Esophagus squamous epithelium (tissue), 4 donors: ENCODE results near the gene ESYT2.

Experiments used
- CTCF ChIP-seq, 6 experiments: fragments of 450-650 bp in 4 of 6; fragments of 200-600 bp in 2 of 6; sonication (generic) in 2 of 6; IDR thresholded peaks; one replicate each; pipeline ENCODE4 v1.5.1; 2016 to 2019; ENCODE audit warnings: antibody characterized with exemption in 6 of 6, mild to moderate bottlenecking in 4 of 6, moderate library complexity in 4 of 6
- POLR2A ChIP-seq, 4 donors: fragments of 450-650 bp; IDR thresholded peaks; one replicate each; pipeline ENCODE4 v1.6.1; 2017; ENCODE audit warnings: antibody characterized with exemption in 4 of 4, mild to moderate bottlenecking in 4 of 4, moderate library complexity in 3 of 4

DNA sequence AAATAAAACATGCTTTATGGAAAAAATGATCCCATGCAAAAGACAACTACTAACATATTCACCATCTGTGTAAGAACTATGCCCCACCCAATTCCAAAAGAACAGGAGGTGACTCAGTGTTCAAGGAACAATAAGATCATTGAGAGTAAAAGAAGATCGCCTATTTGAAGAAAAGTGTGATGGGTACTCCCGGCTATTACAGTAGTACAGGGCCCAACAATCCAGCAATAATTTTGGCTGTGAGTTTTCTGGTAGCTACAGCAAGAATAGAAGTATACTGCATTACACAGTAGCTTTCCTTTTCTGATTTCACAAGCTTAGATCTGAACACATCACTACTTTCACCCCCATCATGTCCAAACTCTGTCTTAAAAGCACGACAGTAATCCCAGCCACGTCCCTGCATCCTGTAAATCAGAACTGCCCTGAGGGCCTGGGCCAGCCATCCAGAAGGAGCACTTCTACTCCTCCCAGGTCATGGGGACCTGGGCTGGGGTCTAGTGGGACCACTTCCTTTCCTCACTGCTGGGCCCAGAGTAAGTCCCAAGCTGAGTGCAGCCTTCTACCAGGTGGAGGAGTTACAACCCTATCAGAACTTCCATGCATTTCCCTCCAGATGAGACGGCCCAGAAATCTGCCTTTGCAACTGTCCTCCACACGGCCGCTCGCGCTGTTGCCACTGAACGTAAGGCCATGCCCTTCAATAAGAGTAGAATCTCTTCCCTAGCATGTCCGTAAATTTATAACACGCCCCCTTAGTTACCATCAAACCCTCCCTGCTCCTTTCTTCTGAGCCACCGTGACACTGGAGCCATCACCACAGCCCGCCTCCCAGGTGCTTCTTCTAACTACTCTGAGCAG, 7.9 kb downstream of the ESYT2 start:
- TF ChIP-seq CTCF (IDR thresholded peaks at IDR 0.05) (no peak), POLR2A (IDR thresholded peaks at IDR 0.05) (no peak)
